GM08714 (cell line): ENCODE results near the gene RNASET2.
A peak's percentile ranks its signal among the peaks of the same experiment; 100 is the strongest.

ENCODE experiments used
- H3K4me3 ChIP-seq: fragments of 200-500 bp; sonication (Bioruptor generic); 2 replicates; pipeline ENCODE4 v1.5.1; 2014; ENCODE audit warnings: mild to moderate bottlenecking, low read length, inconsistent platforms
- ZNF274 ChIP-seq: IDR thresholded peaks from 2 replicates; pipeline ENCODE4 v1.6.1; 2012; ENCODE audit warnings: mild to moderate bottlenecking, low read depth, low read length

The RNASET2 gene, protein sequence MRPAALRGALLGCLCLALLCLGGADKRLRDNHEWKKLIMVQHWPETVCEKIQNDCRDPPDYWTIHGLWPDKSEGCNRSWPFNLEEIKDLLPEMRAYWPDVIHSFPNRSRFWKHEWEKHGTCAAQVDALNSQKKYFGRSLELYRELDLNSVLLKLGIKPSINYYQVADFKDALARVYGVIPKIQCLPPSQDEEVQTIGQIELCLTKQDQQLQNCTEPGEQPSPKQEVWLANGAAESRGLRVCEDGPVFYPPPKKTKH

DNA sequence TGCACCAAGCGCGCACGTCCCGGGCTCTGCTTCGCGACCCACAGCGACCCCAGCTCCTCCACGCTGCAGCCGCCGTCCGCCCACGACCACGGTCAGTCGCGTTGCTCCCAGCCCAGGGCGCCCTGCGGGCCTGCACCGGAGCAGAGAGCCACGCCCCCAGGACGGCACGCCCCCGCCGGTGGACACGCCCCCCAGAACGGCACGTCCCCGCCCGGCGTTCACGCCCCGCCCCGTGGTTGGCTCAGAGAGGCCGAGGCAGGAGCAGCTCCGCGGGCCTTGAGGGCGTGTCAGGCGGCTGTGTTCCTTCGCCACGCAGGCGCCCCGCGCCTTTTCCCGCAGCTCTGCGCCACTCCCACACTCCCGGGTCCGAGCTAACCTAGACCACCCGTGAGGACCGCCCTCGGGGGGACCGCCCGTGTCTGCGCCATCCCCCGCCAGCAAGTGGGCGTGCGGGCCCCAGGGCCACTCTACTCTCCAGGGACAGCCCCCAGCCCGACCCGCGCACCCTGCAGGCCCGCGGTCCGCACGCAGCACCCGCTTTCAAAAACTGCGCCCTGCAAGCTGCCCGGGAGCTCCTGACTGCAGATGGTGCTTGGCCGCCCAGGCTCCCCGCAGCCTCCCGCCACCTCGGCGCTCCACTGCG, at the start of gene RNASET2:
Gene RNASET2 (minus strand): TSS at position 107 of the 643 bp plus-strand sequence. CDS start 368 bp downstream, outside the sequence.
- peak within 1 kb of the TSS; percentile 85 for H3K4me3 ChIP-seq
- TF ChIP-seq ZNF274, result no peak

DNA sequence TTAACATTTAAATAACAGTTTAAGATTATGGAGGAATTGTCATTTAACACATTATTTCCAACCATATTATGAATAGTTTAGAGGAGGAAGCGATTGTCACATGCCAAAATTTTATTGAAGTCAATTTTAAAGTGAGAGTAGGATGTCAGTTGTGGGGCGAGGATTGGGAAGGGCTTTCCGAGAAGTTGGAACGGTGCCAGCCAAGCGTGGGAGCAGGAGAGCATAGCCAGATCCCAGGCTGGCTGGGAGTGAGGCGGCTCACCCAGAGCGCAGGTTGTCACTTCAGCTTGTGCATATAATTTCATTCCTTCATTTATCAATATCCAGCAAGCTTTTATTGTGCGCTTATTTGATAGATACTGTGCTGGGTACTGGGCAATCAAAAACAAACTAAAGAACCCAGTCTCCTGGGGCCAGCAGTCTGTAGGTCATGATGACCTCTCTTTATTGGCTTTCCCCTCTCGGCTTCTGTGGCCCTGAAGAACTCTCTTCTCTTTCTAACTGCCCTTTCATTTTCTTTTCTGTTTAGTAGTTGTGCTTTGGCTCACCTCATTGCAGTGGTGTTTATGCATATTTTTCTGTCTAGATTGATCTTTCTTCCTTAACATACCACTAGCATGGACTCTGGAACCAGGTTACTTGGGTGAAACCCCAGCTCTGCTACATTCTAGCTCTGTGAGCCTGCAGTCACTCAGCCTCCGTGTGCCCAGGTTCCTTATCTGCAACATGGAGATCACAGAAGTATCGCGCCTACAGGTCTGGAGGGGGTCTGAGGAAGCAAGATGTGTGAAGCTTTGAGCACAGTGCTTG, 49.2 kb upstream of the RNASET2 start:
- no peak for TF ChIP-seq ZNF274

DNA sequence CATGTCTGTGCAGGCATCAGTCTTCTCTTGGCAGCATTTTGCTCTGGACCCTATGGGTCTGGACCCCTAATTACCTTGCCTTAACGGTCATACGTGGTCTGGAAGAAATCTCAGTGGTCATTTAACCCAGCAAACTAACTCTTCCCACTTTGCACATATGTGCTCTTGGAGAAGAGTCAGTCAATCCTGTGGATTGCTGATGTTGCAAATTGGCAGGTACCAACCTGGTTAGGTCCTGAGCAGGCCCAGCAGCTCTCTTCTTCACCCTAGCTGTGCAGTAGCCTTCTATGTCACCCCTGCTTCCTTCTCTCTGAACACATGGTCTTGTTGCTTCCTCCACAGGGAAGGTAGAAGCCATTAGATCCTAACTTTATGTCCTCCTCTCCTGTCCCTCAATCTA, 44.4 kb upstream of the RNASET2 start:
- no peak for TF ChIP-seq ZNF274

More for the DNA sequence above, 49.2 kb upstream of the RNASET2 start:
- H3K4me3 ChIP-seq, result no peak overlapping the region

DNA sequence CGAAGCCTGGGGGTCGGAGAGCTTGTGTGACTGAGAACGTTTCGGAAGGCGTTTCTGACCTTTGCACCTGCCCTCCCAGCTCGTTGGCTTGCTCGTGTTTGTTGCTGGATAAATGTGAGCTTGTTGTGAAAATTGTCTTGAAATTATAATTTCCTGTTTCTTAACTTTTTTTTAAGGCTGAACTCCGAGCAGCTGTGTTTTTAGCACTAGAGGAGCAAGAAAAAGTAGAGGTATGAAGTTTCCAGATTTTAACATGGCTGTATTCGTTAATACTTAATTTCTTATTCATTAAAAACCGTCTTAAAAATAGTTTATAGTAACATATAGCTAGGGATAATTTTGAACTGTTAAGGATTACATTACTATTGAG, 43.5 kb upstream of the RNASET2 start:
- TF ChIP-seq ZNF274, result no peak
- H3K4me3 ChIP-seq, result peak overlapping the region; percentile 96

More for the DNA sequence above, 44.4 kb upstream of the RNASET2 start:
- H3K4me3 ChIP-seq, result peak overlapping the region; percentile 41

DNA sequence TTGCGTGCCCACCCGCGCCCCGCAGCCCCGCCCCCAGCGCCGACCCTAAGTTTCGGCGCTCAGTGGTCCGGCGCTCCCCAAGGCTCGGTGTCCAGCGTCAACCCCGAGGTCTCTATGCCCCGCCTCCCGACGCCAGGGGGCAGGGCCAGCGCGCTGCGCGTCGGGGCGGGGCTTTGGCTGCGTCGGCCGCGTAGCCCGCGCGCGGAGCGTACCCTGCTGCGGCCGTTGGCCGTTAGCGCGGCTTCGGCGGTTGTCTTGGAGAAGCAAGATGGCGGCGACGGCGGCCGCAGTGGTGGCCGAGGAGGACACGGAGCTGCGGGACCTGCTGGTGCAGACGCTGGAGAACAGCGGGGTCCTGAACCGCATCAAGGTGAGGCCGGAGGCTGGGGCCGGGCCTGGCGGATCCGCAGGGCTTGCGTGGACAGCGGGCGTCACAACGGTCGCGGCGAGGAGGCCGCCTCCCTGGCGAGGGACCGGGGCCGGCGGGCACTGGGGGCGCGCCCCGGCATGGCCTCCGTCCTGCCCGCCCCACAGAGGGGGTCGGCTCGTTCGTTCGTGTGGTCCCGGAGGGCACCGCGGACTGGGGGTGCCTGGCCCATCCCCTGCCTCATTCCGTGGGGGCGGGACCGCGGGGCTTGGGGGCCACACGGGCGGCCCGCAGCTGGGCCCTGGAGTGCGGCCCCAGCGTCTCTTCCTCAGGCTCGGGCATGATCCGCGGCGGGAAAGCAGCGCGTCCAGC, 43.0 kb upstream of the RNASET2 start, which contains the start of gene CEP43:
Gene CEP43 (plus strand): TSS at position 253 of the 739 bp plus-strand sequence. CDS start 16 bp downstream, at position 269.
- no peak for TF ChIP-seq ZNF274
- H3K4me3 ChIP-seq, result peak within 1 kb of the TSS; percentile 96

DNA sequence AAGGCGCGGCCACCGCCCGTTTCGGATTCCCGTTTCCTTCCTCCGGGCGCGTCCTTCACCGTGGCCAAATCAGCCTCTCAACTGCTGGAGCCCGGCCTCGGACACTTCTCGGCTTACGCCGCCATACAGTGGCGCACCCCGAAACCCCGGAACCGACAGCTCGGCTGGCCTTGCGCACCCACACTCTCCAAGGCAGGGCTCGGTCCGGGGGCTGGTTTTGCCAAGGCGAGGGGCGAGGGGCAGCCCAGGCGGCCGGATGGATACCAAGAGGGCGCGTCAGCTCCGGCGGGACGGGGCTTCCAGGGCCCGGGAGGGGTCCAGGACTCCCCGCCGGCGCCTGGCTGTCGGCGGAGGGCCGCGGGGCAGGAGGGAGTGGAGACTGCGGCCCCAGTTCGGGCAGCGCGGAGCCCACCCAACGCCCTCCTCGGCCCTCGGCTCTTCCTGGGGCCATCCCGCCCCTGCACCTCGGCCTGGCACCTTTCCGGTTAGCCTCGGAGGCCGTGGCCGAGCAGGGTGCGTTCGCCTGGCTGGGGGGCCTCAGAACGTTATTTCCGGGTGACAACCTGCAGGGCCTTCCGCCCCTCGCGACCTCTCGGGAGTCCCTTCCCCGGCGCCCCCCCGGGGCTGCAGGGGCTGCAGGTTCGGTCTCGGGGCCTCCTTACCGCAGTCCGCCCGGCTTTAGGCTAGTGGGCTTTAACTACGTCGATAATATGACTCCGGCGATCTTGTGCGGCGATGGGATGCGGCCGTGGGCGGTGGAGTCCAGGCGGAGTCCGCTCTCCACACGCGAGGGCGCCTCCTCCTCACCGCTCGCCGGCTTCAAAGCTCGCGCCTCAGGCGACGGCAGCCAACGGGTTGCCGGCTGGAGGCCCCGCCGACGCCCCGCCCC, 42.1 kb upstream of the RNASET2 start:
- H3K4me3 ChIP-seq, result peak overlapping the region; percentile 95
- TF ChIP-seq ZNF274, result no peak

DNA sequence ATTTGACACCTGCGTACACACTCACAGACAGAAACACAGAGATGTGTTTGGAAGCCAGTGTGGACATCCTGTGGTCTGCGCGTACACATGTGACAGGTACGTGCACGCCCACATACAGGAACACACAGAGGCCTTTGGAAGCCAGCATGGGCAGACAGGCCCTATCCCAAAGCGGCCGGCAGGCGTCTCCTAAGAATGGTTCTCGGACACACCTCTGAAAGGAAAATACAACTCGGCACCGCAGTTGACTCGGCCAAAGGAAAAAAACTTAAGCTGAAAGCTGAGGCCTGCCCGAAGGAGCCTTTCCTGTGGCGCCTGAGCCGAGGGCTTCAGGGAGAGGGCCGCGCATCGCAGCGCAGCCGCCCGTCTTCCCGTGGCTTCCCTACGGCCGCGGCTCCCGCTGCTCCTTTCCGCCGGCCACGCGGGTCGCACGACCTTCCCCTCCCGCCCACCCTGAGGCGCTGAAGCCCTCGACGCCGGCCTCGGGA, 41.5 kb upstream of the RNASET2 start:
- peak overlapping the region; percentile 95 for H3K4me3 ChIP-seq
- no peak for TF ChIP-seq ZNF274

DNA sequence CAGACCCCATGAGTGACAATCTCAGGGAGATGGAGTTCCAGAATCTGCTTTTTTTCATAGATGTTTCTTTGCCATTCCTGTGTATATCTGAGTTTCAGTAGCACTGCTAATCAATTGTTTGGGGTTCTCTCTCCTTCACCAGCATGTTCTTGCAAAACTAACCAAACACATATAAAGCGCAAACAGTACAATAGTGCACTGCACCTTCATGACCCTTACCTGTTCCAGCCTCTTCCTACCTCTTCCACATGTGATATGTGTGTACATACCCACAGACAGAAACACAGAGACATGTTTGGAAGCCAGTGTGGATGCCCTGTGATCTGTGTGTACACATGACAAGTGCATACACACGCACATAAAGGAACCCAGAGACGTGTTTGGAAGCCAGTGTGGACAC, 41.0 kb upstream of the RNASET2 start:
- peak overlapping the region; percentile 95; the same call in 1 of the 2 replicates for H3K4me3 ChIP-seq
- TF ChIP-seq ZNF274, result no peak

DNA sequence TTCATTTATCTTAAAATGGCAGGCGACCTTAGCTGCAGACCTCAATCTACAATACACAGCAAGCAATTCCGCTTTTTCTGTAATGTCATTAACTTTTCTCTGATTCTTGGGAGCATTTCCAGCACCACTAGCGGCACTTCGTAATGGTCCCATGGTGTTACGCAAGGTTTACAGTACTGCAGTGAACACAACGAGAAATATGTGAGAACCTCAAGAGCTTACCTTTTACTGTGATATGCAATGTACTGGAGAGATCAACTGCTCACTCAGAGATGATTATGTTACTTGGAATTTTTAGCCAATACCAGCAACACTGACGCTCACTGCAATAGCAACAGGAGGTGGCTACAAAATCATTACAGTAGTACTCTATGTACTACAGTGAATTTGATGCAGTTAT, 40.1 kb upstream of the RNASET2 start:
- H3K4me3 ChIP-seq, result no peak overlapping the region
- TF ChIP-seq ZNF274, result no peak

DNA sequence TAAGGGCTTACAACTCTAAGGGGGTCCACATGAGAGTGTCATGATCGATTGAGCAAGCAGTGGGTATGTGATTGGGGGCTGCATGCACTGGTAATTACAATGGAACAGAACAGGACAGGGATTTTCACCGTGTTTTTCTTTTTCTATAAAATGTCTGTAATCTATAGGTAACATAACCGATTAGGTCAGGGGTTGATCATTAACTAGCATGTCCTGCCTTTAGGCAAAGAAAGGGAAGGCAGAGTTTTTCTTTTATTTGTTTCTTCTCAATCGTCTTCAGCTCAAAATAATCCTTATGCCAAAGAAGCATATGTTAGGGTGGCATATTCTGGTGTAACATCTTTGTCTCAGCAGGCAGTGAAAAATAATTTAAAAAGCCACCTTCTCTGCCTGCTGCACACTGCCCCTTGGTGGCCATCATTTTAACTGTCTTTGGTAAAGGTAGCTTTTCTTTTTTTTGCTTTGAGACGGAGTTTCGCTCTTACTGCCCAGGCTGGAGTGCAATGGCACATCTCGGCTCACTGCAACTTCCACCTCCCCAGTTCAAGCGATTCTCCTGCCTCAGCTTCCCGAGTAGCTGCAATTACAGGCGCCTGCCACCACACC, 33.2 kb upstream of the RNASET2 start:
- no peak for TF ChIP-seq ZNF274
- H3K4me3 ChIP-seq, result no peak overlapping the region

DNA sequence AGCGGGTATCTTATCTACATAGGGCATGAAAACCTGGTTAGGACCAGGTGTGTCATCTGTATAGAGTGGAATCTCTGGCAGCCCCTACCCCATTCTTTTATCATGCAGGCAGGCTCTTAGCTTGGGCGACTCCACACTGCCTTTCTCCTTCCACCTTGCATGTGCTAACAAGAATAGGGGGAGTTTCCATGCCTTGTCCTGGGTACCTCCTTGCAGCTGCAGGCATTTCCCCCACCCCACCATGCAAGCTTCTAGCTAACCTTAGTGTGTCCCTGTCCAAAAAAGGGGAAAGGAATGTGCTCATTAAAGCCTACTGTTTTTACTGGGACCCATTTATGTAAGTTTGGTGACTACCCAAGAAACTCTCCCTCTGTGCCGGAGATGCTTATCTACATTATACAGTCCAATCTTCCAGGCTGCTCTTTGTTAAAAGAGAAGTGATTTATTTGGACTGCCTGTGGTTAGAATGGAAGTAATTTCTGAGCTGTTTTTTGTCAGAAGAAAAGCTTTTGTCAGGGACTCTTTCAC, 32.4 kb upstream of the RNASET2 start:
- no peak overlapping the region for H3K4me3 ChIP-seq
- TF ChIP-seq ZNF274, result no peak

DNA sequence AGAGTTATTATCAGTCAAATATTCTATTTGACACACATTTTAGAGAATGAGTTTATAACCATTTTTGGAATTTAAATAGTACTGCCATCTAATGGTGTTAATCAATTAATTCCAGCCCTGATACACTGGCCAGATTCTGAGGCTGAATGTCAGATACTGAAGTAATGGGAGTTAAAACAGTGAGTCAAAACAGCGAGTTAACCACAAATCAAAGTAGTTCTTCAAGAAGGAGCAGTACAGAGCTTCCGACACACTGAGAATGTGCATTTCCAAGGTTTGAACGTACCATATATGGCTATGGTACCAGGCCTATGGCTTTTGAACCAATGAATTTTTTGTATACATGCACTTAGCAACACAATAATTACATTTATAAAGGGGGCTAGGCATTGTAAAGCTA, 31.6 kb upstream of the RNASET2 start:
- TF ChIP-seq ZNF274, result no peak
- H3K4me3 ChIP-seq, result no peak overlapping the region
